ENCODE measurements around the gene LAMA3. TPM values are rescaled to one million over a fixed set of nuclear protein-coding genes. Genes with fewer than 3 reads are reported as not detected.

Gene LAMA3
- total RNA-seq, 1 experiment from 2014 or later = 5.6 TPM

GRCh38 chr18:23934863-23935262 is 245.6 kb downstream of the LAMA3 start:
- RAD21 ChIA-PET (ENCODE audit: low non-redundant PET in 1 of 2, low total read pairs in 2 of 2, uncharacterized antibody in 2 of 2, unreplicated experiment in 2 of 2) = no interaction called here
- ATAC-seq = no peak
- H4K20me1 ChIP-seq (ENCODE audit: insufficient read depth) = no peaks in the 10 kb centered on the region
- H3K4me3 ChIP-seq (replicated peaks in 1 of 2; ENCODE audit: low read depth in 1 of 2, low read length in 2 of 2) = no peak overlapping the region
- intact Hi-C loops (cut with micrococcal nuclease) = no loop called here
- no peaks in the 10 kb centered on the region for H3K79me2 ChIP-seq (ENCODE audit: insufficient read depth, low read length)
- H3K9me3 ChIP-seq (ENCODE audit: control insufficient read depth in 1 of 2, insufficient read depth in 1 of 2, low read depth in 1 of 2, low read length in 2 of 2) = no peaks in the 10 kb centered on the region
- CTCF ChIA-PET = no interaction called here
- H2AFZ ChIP-seq (ENCODE audit: low read depth, low read length, poor library complexity, severe bottlenecking) = no peak overlapping the region
- POLR2A ChIA-PET = no interaction called here
- no peaks in the 10 kb centered on the region for H3K9me2 ChIP-seq (ENCODE audit: insufficient read depth)
- no peak overlapping the region for H3K27ac ChIP-seq (ENCODE audit: low read depth, low read length)
- H3K36me3 ChIP-seq (ENCODE audit: control insufficient read depth in 1 of 2, insufficient read depth in 2 of 2, low read length in 2 of 2) = no peaks in the 10 kb centered on the region
- H3K27me3 ChIP-seq (ENCODE audit: insufficient read depth, low read length) = no peaks in the 10 kb centered on the region
- no peak for TF ChIP-seq RAD21 (IDR thresholded peaks at IDR 0.05; ENCODE audit: low read depth)
- TF ChIP-seq TCF7L2 (IDR thresholded peaks at IDR 0.05; ENCODE audit: borderline replicate concordance, extremely low read depth, insufficient read depth, insufficient read length) = no peak
- TF ChIP-seq ZBTB33 (IDR thresholded peaks at IDR 0.05; ENCODE audit: extremely low read depth, insufficient replicate concordance, low read length) = no peak
- no peak for TF ChIP-seq EGR1 (IDR thresholded peaks at IDR 0.05; ENCODE audit: low read depth)
- no peak for TF ChIP-seq REST (IDR thresholded peaks at IDR 0.05; ENCODE audit: low read depth)
- no peak for TF ChIP-seq POLR2AphosphoS5 (IDR thresholded peaks at IDR 0.05; ENCODE audit: low read depth, low read length)
- TF ChIP-seq POLR2A (IDR thresholded peaks at IDR 0.05; ENCODE audit: borderline replicate concordance, extremely low read depth, insufficient read depth, insufficient read length) = no peak
- TF ChIP-seq YY1 (IDR thresholded peaks at IDR 0.05; ENCODE audit: extremely low read depth, insufficient replicate concordance, low read depth, low read length) = no peak
- TF ChIP-seq EZH2phosphoT487 (IDR thresholded peaks at IDR 0.05; ENCODE audit: borderline replicate concordance) = no peak
- no peak for TF ChIP-seq EZH2 (IDR thresholded peaks at IDR 0.05)
- TF ChIP-seq CTCF (IDR thresholded peaks at IDR 0.05 in 2 of 3, conservative IDR thresholded peaks at IDR 0.05 in 1 of 3; ENCODE audit: borderline replicate concordance in 1 of 3, insufficient read depth in 1 of 3, low read depth in 2 of 3, low read length in 2 of 3) = no peak
- no peak for TF ChIP-seq CBX3 (IDR thresholded peaks at IDR 0.05; ENCODE audit: low read depth)
- TF ChIP-seq SIN3A (IDR thresholded peaks at IDR 0.05; ENCODE audit: low read depth) = no peak
- no peak for TF ChIP-seq FOSL1 (IDR thresholded peaks at IDR 0.05; ENCODE audit: low read depth)
- TF ChIP-seq JUND (IDR thresholded peaks at IDR 0.05) = no peak
- TF ChIP-seq ZNF274 (IDR thresholded peaks at IDR 0.05; ENCODE audit: low read depth, low read length) = no peak
- no peak for TF ChIP-seq ZFX (IDR thresholded peaks at IDR 0.05)
- TF ChIP-seq SRF (IDR thresholded peaks at IDR 0.05; ENCODE audit: low read depth) = no peak
- no TSS peak for BruUV-seq (replicated peaks)
- H3K4me1 ChIP-seq (ENCODE audit: control insufficient read depth in 1 of 2, insufficient read depth in 2 of 2, low read length in 2 of 2) = no peaks in the 10 kb centered on the region
- H3K9ac ChIP-seq (ENCODE audit: low read length) = no peak overlapping the region
- H3K4me2 ChIP-seq (ENCODE audit: low read length) = no peak overlapping the region
- no peak for DNase-seq (ENCODE audit: low read depth, low spot score)

Measured in HCT116 (cell line).